ENCODE data around the gene TBCEL.

GRCh38 chr11:121108413-121108812, 84.5 kb downstream of the TBCEL start:
- no peak for TF ChIP-seq POLR2A (IDR thresholded peaks at IDR 0.05; ENCODE audit: low read depth, low read length)
- no peak for TF ChIP-seq ZBTB33 (IDR thresholded peaks at IDR 0.05)
- no peak for TF ChIP-seq ZBTB40 (IDR thresholded peaks at IDR 0.05; ENCODE audit: borderline replicate concordance)
- no peak for TF ChIP-seq RFX5 (IDR thresholded peaks at IDR 0.05; ENCODE audit: low read depth, low read length)
- TF ChIP-seq CTCF (IDR thresholded peaks at IDR 0.05 in 2 of 3, conservative IDR thresholded peaks at IDR 0.05 in 1 of 3; ENCODE audit: control insufficient read depth in 2 of 3, extremely low read depth in 1 of 3, insufficient read depth in 1 of 3, low read depth in 3 of 3, low read length in 3 of 3) = no peak
- no peak for TF ChIP-seq CREB1 (IDR thresholded peaks at IDR 0.05; ENCODE audit: low read depth)
- no peak for TF ChIP-seq POLR2AphosphoS5 (IDR thresholded peaks at IDR 0.05; ENCODE audit: low read length)
